GM12875 (cell line): ENCODE measurements around the gene FAM131B.
"Not testable (repeated sequence)": the region's sequence is repeated elsewhere in the genome, so short reads cannot be mapped to it uniquely, and the experiment has no call there.

ENCODE experiments used
- H3K4me3 ChIP-seq: one replicate; pipeline ENCODE4 v1.5.1; 2011; ENCODE audit warnings: low read depth, low read length, control low read depth
- TF ChIP-seq, protein P1 (sequence below): IDR thresholded peaks from 2 replicates; pipeline ENCODE4 v1.5.1; 2011; ENCODE audit warnings: low read depth, mild to moderate bottlenecking, control low read depth, inconsistent platforms, low read length, moderate library complexity, borderline replicate concordance; ENCODE audit not compliant: insufficient read depth

FAM131B gene

DNA sequence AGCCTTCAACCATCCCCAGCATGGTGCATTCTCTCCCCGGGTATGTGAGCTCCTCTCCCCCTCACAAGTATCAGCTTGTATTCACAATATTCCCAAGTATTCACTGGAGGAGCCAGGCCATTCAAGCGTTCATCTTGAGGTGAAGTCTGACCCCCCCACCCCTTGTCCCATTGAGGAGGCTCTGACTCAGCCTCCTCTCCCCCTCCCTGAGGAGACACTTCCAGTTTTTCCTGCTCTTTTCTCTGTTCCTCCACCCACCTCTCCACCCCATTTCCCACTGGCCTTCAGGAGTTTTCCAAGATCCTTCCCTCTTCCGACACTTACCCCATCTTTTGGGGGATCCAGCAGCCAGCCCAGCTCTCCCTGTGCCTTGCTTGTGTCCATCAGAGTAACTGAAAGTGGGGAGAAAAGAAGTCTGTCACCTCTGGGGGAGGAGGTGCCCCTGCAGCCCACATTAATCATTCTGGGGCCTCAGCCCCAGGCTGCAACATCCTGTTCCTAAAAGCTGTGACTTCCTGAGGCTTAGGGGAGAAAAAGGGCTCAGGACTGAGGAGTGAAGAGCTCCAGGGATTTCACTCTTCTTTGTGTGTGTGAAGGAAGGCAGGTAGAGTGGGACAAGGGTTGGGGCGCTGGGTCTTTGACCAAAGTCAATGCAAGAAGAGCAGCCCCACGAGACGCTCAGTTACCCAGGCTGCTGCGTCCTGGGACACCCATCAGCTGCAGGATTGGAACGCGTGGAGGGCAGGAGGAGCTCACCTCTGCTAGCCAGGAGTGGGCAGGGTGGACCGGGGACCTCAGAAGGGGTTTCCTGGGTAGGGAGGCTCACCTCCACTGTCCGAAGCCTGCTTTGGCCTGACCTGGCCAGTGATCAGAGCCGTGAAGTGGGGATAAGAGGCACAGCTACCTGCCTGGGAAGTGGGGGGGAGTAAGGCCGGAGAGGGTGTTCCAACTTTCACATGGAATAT is 45.1 kb upstream of the FAM131B start:
- TF ChIP-seq, protein P1, sequence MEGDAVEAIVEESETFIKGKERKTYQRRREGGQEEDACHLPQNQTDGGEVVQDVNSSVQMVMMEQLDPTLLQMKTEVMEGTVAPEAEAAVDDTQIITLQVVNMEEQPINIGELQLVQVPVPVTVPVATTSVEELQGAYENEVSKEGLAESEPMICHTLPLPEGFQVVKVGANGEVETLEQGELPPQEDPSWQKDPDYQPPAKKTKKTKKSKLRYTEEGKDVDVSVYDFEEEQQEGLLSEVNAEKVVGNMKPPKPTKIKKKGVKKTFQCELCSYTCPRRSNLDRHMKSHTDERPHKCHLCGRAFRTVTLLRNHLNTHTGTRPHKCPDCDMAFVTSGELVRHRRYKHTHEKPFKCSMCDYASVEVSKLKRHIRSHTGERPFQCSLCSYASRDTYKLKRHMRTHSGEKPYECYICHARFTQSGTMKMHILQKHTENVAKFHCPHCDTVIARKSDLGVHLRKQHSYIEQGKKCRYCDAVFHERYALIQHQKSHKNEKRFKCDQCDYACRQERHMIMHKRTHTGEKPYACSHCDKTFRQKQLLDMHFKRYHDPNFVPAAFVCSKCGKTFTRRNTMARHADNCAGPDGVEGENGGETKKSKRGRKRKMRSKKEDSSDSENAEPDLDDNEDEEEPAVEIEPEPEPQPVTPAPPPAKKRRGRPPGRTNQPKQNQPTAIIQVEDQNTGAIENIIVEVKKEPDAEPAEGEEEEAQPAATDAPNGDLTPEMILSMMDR = no peak
- no peak overlapping the region for H3K4me3 ChIP-seq

DNA sequence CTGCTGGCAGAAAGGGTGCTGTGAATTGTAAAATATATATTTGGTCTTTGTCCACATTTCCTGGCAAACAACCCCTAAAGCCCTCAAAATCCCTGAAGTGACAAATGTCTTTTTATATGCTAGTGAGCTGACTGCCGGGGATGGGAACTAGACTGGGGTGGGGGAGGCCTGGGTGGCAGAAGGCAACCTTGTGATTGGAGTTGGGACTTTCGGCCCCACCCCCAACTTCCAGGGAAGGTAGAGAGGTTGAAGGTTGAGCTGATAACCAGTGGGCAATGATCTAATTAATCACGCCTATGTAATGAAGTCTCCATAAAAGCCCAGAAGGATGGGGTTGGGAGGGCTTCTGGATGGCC is 43.5 kb upstream of the FAM131B start:
- H3K4me3 ChIP-seq = no peak overlapping the region
- TF ChIP-seq, protein P1 = no peak

DNA sequence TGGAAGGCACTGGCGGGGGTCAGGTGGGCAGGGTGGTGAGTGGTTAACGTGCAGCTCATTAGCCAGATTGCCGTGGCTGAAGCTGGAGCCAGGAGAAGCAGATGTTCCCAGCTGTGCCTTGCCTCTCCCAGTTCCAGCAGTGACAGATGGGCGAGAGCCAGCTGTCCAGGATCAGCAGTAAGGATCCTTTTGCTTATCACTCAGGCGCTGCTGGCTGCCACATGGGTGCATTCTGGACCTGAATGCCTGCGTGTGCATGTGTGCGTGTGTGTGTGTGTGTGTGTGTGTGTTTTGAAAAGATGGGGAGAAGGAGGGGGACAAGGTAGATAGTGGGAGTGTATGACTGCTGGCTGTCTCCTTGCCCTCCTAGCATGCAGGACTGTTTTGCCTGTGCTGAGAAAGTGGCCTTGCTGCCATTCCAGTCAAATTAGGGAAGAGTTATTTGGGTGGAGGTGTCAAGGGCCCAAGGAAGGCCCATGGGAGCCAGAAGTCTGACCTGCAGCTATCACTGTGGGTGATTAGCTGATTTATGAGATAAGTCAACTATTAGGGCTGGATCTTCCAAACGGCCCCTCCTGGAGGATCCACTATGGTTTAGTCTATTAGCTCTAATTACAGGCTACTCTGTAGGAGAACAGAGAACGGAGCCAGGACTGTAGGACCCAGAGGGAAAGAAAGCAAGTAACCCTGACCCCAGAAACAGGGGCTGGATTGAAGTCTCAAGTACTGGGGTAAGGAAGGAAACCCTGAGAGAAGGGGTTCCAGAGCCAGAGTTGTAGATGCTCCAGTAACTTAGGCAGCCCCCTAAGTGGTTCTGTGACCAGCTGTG is 42.9 kb upstream of the FAM131B start:
- TF ChIP-seq, protein P1 = no peak
- H3K4me3 ChIP-seq = no peak overlapping the region

DNA sequence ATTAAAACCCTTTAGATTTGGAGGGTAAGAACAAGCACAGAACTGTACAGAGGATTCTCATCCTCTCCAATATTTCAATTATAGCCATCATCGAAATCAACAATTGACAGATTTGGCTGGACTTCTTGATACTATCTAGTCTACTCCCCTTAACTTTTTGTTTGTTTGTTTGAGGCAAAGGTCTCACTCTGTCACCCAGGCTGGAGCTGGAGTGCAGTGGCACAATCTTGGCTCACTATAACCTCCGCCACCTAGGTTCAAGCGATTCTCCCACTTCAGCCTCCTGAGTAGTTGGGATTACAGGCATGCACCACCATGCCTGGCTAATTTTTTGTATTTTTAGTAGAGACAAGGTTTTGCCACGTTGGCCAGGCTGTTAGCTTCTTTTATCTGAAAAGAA is 39.7 kb upstream of the FAM131B start:
- H3K4me3 ChIP-seq = not testable (repeated sequence)

DNA sequence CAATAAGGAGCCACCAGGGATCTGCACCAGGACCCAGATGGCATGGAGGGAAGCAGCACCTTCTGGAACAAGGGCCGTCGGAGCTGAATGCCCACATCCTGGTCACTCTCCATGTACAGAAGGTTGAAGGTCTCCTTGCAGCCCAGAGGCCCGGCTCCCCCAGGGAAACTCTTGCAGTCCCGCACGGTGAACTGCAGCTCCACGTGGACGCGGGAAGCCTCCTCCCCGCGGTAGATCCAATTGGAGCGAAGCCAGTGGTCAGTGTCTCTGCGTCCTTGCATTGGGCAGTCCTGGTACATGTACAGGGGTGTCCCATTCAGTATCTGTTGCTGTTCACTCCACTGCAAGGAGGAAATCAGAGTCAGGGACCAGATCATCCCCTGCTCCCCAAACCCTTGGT is 38.8 kb upstream of the FAM131B start:
- TF ChIP-seq, protein P1 = no peak
- no peak overlapping the region for H3K4me3 ChIP-seq

DNA sequence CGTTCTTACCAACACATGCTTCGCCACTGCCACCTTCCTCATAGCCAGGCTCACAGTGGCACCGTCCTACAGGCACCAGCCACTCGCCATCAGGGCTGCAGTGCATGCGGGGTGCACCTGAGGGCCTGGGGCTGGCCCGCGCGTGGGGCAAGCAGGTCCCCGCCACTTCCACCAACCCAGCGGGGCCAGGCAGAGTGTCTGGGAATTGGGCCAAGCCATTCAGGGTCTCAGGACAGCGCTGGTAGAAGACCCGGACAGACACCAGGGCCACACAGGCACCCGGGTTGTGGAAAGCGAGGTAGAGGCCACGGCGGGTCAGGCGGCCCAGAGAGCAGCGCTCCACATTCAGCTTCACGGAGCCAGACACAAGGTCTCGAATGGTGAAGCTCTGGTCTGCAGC is 37.1 kb upstream of the FAM131B start:
- no peak overlapping the region for H3K4me3 ChIP-seq
- TF ChIP-seq, protein P1 = no peak

DNA sequence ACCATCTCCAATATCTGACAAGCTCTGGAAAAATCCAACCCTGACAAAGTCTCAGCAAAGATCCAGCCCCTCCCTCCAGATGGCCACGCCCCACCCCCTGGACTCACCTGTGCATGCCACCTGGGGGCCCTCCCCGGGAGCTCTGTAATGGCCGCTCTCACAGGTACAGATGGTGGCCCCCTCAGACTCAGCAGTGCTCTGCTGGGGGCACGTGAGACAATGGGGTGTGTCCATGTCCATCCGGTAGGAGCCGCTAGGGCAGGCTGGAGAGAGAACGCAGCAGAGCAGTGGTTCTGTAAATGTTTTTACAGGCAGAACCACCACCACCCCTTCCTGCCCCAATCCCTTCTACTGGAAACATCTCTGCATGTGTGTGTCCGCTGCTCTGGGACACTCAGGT is 36.6 kb upstream of the FAM131B start:
- TF ChIP-seq, protein P1 = no peak
- H3K4me3 ChIP-seq = no peak overlapping the region
